Left lobe of liver (tissue), 2 donors: Measurements from ENCODE around the gene CRYZL1. TPM values are rescaled to one million over a fixed set of nuclear protein-coding genes. Genes with fewer than 3 reads are reported as not detected.
A peak's percentile ranks its signal among the peaks of the same experiment; 100 is the strongest.
"Not testable (repeated sequence)": the region's sequence is repeated elsewhere in the genome, so short reads cannot be mapped to it uniquely, and the experiment has no call there.

ENCODE experiments used
- ATAC-seq: fragments of 200-7000 bp; cut with Tn5 transposase; one replicate; pipeline ENCODE4 v1.9.1; 2020; ENCODE audit warnings: mild to moderate bottlenecking, moderate library complexity
- DNase-seq: peaks from one replicate; pipeline ENCODE4 v3.0.0-alpha.2; 2020; ENCODE audit warnings: low spot score
- total RNA-seq: library from RNA; stranded (reverse); gene quantifications from one replicate; pipeline ENCODE4 v1.2.1, GENCODE V29; 2021
- donor health status: DM: no; HTN: no; CAD: no; lungs with moderate emphysema.
- donor health status: DM: no; HTN: yes; CAD: no.

CRYZL1 gene
- total RNA-seq, 1 donor from 2014 or later: 10.4 TPM

DNA sequence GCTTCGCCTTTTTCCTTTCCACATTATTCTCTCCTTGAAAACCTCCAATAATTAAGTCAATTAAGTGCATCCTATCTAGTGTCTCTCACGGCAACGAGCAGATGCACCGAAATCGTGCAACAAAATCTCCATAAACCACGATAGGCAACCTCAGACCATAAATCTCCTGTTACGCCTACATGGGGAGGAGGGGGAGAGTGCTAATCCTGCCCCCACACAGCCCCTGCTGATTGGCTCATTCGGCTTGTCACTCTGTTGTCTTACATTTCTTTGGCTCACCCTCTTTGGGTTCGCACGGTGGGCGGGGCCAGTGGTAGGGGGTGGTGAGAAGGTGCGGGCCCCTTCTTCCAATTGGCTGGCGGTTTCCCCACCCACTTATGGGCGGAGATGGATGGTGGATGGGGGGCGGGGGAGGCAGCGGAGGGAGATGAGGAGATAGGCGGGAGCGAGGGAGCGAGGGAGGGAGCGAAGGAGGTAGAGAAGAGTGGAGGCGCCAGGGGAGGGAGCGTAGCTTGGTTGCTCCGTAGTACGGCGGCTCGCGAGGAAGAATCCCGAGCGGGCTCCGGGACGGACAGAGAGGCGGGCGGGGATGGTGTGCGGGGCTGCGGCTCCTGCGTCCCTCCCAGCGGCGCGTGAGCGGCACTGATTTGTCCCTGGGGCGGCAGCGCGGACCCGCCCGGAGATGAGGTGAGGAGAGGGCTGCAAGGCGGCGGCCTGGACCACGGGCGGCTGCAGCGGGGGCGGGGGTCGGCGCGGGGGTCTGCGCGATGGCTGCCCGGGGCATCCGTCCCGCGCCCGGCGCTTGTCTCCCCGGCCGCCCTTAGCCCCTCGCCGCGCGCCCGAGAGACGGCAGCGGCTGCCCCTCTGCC, 720 bp upstream of the CRYZL1 start, which contains the start of gene ITSN1:
Gene ITSN1, plus strand, starts transcription at position 475 of the 869 bp plus-strand sequence. CDS start 76,328 bp downstream, outside the sequence.
- peak; percentile 100 for DNase-seq
- peak; percentile 77 for ATAC-seq

DNA sequence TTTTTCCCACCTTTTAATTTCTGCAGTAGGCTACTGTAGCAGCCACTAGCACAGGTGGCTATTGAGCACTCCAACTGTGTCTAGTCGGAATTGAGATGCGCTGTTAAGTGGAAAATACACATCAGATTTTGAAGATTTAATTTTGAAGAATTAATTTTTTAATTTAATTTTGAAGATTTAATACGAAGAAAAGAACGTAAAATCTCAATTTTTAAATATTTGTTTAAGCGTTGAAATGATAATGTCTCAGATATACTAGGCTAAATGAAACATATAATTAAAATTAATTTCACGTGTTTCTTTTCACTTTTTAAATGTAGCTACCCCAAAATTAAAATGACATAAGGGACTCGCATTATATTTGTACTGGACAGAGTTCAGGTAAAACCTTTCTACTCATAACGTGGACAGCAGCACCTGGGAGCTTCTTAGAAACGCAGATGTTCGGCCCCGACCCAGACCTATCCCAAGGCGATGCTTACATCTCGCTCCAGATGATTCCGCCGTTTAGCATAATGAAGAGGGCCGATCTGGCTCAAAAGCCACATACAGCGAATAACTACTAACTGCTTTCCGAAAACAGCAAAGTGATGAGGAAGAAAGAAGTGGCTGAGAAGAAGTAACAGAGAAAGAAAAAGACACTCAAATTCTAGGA, 717 bp downstream of the CRYZL1 start:
- ATAC-seq: no peak

DNA sequence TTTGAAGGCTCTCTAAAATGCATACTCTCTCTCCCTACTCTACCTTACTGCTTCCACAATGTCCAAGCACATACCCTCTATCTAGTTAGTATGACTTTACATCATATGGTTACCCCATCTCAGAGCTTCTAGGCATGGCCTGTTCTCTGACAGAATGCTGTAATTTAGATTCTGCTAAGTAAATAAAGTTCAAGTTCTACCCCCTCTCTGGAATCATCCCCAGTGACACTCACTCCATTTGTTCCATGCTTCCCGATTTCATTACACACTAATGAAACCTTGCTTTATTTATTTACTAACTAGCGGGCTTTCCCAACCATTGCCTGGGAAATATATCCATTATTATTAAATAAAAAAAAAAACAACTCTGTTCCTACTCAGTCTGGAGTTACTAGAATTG, 7.3 kb downstream of the CRYZL1 start:
- DNase-seq: no peak
- peak; percentile 72 for ATAC-seq

More for the DNA sequence above, 717 bp downstream of the CRYZL1 start:
- DNase-seq: no peak

DNA sequence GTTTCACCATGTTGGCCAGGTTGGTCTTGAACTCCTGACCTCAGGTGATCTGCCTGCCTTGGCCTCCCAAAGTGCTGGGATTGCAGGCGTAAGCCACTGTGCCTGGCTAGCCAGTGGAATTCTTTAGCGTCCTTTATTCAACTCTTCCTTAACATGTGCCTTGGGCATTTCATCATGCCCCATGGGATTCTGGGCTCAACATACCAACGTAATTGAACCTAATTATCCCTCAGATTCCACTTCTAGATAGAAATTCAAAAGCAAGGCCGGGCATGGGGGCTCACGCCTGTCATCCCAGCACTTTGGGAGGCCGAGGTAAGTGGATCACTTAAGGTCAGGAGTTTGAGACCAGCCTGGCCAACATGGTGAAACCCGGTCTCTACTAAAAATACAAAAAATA, 15.4 kb downstream of the CRYZL1 start:
- not testable (repeated sequence) for DNase-seq, ATAC-seq

DNA sequence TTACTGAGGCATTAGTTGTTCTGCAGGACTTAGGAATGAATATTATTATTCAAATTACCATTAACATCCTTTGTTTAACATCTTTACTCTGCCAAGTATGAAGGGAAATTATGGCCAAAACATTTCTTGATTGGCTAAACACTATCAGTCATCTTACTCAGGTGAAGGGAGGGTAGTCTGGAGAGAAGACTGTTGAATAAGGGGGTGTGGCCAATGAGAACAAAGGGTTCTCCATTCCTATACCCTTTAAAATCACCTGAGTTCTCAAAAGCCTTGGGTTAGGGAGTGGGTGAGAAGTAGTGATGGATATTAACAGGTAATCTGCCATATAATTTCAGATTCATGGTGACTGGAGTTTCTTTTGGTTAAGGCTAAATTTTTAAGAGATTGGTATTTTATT, 19.3 kb downstream of the CRYZL1 start:
- ATAC-seq (no peak), DNase-seq (no peak)

DNA sequence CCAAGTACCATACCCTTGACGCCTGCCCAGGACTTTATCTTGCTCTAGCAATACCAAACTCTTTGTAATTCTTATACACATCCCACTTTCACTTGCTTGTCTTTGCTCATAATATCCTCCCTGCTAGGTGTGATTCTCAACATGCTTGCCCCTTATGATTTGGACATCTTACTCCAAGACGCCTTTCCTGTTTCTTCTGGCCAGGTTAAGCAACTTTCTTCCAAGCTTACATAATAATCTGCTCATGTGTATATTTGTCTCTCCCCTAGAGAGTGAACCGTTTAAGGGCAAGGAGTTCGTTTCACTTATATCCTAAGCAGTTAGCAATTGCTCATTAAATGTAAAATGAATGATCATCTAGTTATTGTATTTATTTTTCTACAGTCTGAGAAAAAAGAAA, 21.8 kb downstream of the CRYZL1 start:
- no peak for ATAC-seq

DNA sequence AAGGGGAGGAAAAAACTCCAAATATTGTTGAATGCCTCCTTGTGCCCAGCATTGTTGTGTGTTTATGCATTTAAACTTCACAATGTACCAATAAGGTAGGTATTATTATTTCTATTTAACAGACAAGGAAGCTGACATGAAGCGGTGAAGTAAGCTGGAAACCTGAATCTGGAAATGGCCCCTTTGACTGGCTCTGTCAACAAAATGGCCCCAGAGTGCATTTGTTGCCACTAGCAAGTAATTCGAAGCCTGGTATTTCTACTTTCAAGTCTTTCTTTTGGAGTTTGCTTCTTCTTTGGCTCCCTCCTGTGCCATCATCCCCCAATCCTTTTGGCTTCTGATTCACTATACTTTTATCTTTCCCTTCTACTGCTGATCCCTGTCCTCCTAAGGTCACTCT, 23.1 kb downstream of the CRYZL1 start:
- ATAC-seq (no peak), DNase-seq (no peak)

More for the DNA sequence above, 21.8 kb downstream of the CRYZL1 start:
- DNase-seq: no peak

DNA sequence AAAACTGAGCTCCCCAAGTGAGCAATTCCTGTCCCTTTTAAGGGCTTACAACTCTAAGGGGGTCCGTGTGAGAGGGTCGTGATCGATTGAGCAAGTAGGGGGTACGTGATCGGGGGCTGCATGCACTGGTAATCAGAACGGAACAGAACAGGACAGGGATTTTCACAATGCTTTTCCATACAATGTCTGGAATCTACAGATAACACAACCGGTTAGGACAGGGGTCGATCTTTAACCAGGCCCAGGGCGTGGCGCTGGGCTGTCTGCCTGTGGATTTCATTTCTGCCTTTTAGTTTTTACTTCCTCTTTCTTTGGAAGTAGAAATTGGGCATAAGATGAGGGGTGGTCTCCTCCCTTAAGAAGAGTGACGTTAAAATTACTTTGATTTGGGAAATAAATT, 24.0 kb downstream of the CRYZL1 start:
- not testable (repeated sequence) for ATAC-seq, DNase-seq

DNA sequence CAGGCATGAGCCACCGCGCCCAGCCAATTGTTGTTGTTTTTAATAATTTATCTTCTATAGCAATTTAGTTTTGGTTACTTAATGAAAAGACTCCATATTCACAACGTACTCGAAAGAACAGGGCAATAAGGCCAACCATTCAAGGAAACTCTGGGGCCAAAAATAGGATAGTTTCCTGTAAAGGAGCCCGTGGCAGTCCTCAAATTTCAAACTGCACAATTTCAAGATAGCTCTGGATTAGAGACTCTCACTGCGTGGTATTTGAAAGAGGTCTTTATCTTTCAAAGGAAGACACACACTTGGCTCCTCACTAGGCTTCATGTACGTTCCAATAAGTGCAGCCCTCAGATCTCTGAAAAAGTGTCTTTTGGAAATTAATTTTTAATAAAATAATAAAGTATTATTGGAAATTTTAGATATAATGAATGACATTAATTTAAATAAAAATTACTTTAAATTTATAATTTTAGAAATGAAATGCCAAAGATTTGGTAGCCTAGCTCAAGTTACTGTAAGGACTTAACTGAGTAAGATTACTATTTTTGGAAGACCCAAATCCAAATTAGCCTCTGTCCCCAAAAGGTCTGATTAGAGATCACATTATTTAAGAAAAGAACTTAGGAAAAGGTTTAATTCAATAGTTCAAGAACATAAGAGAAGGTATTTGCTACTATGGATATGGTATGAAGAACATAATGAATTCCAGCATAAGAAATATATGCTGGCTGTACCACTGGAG, 30.4 kb downstream of the CRYZL1 start:
- DNase-seq (no peak), ATAC-seq (no peak)

DNA sequence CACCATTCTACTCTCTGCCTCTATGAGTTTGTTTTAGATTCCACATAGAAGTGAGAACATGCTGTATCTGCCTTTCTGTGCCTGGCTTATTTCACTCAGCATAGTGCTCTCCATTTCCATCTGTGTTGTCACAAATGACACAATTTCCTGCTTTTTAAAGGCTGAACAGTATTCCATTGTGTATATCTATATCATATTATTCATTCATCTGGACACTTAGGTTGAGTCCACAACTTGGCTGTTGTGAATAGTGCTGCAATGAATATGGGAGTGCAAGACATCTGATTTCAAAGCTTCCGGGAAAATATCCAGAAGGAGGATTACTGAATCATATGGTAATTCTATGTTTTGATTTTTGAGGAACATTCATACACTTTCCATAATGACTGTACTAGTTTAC, 33.0 kb downstream of the CRYZL1 start:
- no peak for ATAC-seq
- no peak for DNase-seq

DNA sequence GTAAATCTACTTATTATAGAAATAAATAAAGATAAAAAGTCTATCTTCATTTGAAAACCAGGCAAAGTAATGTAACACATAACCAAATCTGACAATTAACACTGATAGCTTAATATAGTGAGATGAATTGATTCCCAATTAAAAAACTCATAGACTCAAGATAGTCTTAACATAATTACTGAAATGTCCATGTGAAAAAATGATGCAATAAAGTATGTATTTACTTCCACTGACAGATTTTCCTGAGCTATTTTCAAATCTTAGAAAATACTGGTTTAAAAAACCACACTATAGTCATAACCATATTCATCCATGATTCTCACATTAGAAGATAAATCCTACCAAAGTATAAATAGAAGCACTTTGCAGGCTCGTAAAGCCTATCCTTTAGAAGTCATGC, 43.5 kb downstream of the CRYZL1 start:
- no peak for ATAC-seq

DNA sequence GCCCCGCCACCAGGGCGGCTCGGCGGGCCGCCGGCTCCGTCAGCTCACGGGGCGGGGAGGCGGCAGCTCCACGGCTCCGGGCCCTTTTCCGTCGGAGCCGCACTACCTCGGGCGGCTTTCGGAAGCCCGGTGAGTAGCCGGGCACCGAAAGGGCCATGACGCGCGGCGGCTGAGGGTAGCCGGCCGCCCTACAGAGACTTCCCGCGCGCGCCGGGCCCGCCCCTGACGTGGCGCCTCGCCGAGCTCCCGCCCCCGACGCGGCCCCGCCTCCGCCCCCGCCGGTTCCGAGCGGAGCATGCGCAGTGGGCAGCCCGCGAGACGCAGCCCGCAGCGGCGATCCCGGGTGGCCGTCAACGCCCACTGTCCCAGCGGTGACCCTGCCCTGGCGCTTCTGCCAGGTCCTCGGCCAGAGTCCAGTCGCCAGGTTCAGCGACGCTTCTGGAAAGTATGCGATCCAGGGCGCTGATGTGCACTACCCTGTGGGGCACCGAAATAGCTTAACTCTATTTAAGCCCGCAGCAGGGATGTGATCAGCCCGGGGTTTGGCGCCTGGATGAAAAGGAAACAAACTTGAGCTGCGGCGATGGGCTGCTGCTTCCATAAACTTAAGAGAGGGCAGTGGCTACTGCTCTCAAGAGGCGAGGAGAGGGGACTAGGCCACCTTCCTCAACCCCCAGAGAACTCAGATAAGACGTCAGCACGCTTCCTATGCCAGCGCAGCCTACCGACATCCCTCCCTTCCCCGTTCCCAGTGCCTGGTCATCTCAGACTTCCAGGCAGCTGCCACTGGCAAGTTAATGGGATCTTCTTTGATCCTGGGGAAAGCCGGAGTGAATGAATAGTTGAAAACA, 52.8 kb downstream of the CRYZL1 start, which contains the start of gene DONSON:
Gene DONSON, minus strand, starts transcription at position 200 of the 851 bp plus-strand sequence. Its CDS starts 43 bp downstream, at position 157.
- peak; percentile 98 for DNase-seq
- peak; percentile 91 for ATAC-seq

More for the DNA sequence above, 43.5 kb downstream of the CRYZL1 start:
- DNase-seq: no peak

DNA sequence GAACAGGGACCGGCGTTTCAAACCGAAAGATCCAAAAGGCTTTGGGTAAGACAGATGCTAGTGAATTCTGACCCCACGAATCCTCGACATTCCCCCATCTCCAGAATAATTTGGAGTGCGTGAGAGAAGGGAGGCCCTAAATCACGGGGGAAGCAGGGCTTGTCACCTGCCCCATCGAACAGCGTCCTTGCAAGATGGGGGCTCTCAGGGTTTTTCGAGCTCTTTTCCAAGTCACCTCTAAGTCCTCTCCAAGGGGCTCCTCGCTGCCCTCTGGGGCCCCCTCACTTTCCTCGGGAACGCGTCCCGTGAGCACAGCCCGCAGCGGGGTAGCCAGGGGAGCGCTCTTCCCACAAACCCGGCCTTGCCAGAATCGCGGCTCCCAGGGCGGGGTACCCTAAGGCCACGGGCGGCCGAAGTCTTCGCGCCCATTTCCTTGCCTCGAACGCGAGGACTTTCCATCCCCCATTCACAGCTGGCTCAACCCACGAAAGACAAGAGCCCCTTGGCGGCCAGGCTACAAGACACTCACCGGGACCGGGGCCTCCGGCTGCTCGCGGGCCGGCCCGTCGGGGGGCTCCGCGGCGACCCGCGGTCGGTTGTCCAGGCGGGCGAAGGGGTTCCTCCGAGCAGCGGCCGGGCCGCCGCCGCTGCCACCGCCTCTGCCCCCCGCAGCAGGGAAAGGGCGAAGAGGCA, 53.6 kb downstream of the CRYZL1 start:
- DNase-seq (peak; percentile 58), ATAC-seq (peak; percentile 26)

DNA sequence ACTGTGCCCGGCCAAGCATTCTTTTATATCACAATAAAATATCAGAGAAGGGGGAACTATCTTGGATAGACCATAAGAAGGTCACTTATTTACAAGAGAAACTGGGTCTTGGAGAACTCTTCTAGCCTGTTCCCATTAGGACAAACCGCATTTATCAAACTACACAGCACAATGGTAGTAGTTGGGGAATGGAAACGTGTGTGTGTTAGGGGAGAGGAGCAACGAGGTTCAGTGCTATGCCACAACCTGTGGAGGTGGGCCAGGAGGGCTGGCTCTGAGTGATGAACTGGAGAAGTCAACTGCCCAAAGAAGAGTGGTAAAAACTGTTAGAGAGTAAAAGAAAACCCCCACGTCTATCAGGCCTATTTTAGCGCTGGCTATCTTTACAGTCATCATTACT, 54.6 kb downstream of the CRYZL1 start:
- ATAC-seq (no peak), DNase-seq (no peak)

DNA sequence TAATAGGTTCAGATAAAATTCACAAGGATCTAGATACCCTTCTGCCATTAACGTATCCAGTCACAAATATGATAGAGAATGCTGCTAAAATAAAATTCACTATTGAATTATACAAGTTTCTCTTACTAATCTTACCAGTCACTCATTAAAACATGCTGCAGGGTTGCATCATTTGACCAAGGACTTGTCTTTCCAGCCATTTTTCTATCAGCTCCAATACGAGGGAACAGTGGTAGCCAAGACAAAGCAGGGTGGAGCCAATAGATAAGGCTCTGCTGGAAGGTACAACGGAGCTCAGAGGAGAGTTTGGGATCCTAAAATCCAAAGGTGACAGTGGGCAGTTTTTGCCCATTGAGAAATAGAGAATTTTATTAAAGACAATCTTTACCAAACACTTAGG, 57.1 kb downstream of the CRYZL1 start:
- no peak for ATAC-seq
- DNase-seq: no peak

DNA sequence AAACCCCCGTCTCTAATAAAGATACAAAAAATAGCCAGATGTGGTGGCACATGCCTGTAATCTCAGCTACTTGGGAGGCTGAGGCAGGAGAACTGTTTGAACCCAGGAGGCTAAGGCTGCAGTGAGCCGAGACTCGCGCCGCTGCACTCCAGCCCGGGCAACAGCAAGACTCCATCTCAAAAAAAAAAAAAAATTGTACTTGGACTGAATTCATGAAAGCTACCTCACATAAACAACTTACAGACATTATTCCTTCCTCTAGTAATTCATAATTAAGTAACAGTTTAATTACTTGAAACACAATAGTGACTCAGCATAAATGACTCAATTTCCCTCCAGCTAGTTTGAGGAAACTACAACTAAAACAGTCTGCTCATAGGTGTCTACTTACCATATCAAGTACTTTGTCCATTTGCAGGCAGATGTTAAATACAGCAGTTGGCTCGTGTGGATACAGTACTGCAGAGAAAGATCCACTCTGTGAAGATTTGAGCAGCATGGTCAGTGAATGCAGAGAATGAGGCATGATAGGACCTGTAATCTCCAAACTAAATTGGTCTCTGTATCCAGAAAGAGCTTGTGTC, 62.5 kb downstream of the CRYZL1 start:
- no peak for ATAC-seq
- no peak for DNase-seq

DNA sequence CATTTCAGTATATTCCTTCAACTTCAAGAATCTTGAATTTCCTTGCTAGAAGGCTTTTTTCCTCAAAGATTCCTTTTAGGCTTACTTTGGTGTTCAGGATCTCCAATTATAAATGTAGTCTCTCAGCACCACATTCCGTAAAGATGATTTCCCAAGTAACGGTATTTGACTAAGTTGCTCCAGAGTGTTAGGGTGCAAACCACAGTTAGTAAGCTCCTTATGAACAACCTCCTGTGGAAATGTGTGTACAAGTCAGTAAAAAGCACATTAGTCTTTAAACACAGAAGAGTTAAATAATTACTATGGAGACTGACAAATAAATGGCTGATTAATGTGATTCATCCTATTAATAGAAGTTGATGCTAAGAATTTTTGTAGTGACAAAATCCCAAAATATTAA, 63.3 kb downstream of the CRYZL1 start:
- DNase-seq (no peak), ATAC-seq (no peak)

DNA sequence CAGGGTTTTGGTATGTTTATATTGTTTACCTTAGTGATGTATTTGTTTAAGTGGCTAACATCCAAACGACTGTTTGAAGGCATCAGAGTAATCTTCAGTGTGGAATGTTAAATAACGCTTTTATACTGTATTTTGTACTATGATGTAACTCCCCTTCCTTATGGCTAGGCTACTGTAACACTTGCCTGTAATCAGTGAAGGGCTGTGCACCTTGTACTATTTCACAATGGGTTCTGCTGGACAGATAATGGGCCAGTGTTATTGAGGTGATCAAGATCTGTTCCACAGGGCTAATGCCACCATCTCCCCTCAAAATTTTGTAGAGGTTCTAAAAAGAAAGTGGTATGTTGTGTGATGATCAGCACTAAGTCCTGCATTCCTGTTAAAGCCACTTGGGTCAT, 64.8 kb downstream of the CRYZL1 start:
- ATAC-seq: peak; percentile 87
- peak; percentile 61 for DNase-seq

DNA sequence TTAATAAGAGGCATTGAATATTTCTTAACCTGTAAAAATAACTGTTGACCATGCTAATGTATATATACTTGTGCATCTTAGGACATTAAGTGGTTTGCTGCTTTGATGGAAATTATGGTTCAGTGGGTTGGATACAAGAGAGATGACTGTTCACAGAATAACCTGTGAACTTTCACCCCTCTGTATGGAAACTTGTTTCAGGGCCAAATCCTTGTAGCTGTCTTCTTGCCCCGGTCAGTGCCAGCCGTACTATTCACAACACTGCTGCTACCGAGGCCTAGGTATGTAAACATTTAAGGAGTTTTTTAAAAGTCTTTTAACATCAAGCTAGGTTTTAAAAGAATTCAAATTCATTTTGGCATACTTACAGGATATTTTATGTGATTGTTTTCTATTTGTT, 69.2 kb downstream of the CRYZL1 start:
- ATAC-seq: peak; percentile 89
- peak; percentile 68 for DNase-seq
